PFSK-1 (cell line): ENCODE measurements around the gene SST.

Source experiments
- FOXP2 ChIP-seq: optimal IDR thresholded peaks from 2 replicates; pipeline ENCODE3; 2011; ENCODE audit warnings: borderline replicate concordance, control low read depth, inconsistent platforms; ENCODE audit not compliant: insufficient read depth; ENCODE audit errors: extremely low read length, extremely low read depth
- POLR2AphosphoS5 ChIP-seq: IDR thresholded peaks from 2 replicates; pipeline ENCODE4 v1.6.1; 2012; ENCODE audit warnings: low read depth, mild to moderate bottlenecking, control low read depth, low read length, moderate library complexity
- SIN3A ChIP-seq: IDR thresholded peaks from 2 replicates; pipeline ENCODE4 v1.6.1; 2012; ENCODE audit warnings: mild to moderate bottlenecking, low read length, moderate library complexity, borderline replicate concordance; ENCODE audit not compliant: insufficient read depth
- TAF1 ChIP-seq: IDR thresholded peaks from 2 replicates; pipeline ENCODE4 v1.6.1; 2012; ENCODE audit warnings: low read length, control low read depth, borderline replicate concordance; ENCODE audit not compliant: insufficient read depth
- TF ChIP-seq, protein P1 (sequence below), 2 experiments: IDR thresholded peaks; 2 replicates each; pipeline versions ENCODE4 v1.6.1 to v1.8.0; 2011 to 2012; ENCODE audit warnings: low read depth in 2 of 2, low read length in 2 of 2, control low read depth in 1 of 2, inconsistent platforms in 1 of 2, mild to moderate bottlenecking in 1 of 2, moderate library complexity in 1 of 2; ENCODE audit not compliant: insufficient read depth in 1 of 2

SST gene

GRCh38 chr3:187636528-187636927, 33.7 kb downstream of the SST start:
- no peak for TF ChIP-seq SIN3A
- no peak for TF ChIP-seq TAF1
- TF ChIP-seq POLR2AphosphoS5 = no peak
- TF ChIP-seq, protein P1, sequence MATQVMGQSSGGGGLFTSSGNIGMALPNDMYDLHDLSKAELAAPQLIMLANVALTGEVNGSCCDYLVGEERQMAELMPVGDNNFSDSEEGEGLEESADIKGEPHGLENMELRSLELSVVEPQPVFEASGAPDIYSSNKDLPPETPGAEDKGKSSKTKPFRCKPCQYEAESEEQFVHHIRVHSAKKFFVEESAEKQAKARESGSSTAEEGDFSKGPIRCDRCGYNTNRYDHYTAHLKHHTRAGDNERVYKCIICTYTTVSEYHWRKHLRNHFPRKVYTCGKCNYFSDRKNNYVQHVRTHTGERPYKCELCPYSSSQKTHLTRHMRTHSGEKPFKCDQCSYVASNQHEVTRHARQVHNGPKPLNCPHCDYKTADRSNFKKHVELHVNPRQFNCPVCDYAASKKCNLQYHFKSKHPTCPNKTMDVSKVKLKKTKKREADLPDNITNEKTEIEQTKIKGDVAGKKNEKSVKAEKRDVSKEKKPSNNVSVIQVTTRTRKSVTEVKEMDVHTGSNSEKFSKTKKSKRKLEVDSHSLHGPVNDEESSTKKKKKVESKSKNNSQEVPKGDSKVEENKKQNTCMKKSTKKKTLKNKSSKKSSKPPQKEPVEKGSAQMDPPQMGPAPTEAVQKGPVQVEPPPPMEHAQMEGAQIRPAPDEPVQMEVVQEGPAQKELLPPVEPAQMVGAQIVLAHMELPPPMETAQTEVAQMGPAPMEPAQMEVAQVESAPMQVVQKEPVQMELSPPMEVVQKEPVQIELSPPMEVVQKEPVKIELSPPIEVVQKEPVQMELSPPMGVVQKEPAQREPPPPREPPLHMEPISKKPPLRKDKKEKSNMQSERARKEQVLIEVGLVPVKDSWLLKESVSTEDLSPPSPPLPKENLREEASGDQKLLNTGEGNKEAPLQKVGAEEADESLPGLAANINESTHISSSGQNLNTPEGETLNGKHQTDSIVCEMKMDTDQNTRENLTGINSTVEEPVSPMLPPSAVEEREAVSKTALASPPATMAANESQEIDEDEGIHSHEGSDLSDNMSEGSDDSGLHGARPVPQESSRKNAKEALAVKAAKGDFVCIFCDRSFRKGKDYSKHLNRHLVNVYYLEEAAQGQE (IDR thresholded peaks at IDR 0.05; ENCODE audit: insufficient read depth in 1 of 2, low read depth in 2 of 2, low read length in 2 of 2) = no peak
- TF ChIP-seq FOXP2 = no peak

- TF ChIP-seq SIN3A (no peak), POLR2AphosphoS5 (no peak), FOXP2 (no peak), TAF1 (no peak)
- TF ChIP-seq, protein P1 (IDR thresholded peaks at IDR 0.05; ENCODE audit: insufficient read depth in 1 of 2, low read depth in 2 of 2, low read length in 2 of 2) = no peak
Observed at GRCh38 chr3:187630404-187630803, 39.8 kb downstream of the SST start.

GRCh38 chr3:187629711-187630110, 40.5 kb downstream of the SST start:
- TF ChIP-seq POLR2AphosphoS5 (no peak), TAF1 (no peak), SIN3A (no peak), FOXP2 (no peak)
- TF ChIP-seq, protein P1 (IDR thresholded peaks at IDR 0.05; ENCODE audit: insufficient read depth in 1 of 2, low read depth in 2 of 2, low read length in 2 of 2) = no peak

DNA sequence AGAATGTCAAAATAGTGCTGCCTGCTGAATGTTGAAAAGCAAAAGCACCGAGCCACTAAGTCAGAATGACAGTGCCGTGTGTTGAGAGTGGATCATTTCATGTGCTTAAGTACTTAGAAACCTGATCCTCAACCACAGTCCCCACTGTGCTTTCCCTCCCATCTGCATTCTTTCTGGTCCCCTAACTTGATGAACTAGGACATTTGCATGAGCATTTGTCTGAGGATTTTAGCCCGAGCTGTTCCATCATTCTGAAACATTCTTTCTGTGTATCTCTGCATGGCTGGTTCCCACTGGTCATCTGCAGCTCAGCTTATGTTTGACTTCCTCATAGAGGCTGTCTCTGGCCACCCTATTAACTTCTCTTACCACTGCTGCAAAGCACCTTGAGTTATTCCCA, 42.0 kb downstream of the SST start:
- no peak for TF ChIP-seq POLR2AphosphoS5
- no peak for TF ChIP-seq SIN3A
- no peak for TF ChIP-seq FOXP2
- no peak for TF ChIP-seq TAF1
- TF ChIP-seq, protein P1 (IDR thresholded peaks at IDR 0.05; ENCODE audit: insufficient read depth in 1 of 2, low read depth in 2 of 2, low read length in 2 of 2) = no peak

DNA sequence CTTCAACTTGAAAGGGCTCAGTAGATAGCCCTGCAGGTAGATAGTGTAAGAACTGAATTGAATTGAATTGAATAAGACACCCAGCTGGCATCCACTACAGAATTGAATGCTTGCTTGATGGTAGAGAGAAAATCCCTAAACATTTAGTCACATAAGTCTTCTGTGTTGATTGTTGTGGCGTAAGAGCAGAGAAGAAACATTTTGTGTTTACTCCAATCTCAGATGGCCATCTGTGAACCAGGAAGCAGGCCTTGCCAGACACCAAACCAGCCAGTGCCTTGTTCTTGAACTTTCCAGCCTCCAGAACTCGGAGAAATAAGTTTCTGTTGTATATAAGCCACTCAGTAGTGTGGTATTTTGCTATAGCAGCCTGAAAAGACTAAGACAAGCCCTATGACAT, 43.6 kb downstream of the SST start:
- no peak for TF ChIP-seq POLR2AphosphoS5
- no peak for TF ChIP-seq TAF1
- no peak for TF ChIP-seq FOXP2
- no peak for TF ChIP-seq SIN3A
- TF ChIP-seq, protein P1 (IDR thresholded peaks at IDR 0.05; ENCODE audit: insufficient read depth in 1 of 2, low read depth in 2 of 2, low read length in 2 of 2) = no peak
